ENCODE results near the gene DNM3. TPM values are rescaled to one million over a fixed set of nuclear protein-coding genes. Genes with fewer than 3 reads are reported as not detected.

Gene DNM3
- total and polyA plus RNA-seq, 2 donors (not counting 1 experiment from before 2014, with no cell fraction given): 1.0 to 1.3 TPM

- no peak overlapping the region for H3K9ac ChIP-seq (ENCODE audit: low read length)
- no peaks in the 10 kb centered on the region for H3K27me3 ChIP-seq (replicated peaks in 1 of 4; ENCODE audit: control extremely low read depth in 1 of 4, control insufficient read depth in 3 of 4, insufficient read depth in 4 of 4, low read length in 3 of 4)
- DNase-seq (no peak), ATAC-seq (ENCODE audit: low read depth) (no peak)
- peak overlapping the region; percentile 7 for H3K4me2 ChIP-seq (replicated peaks; ENCODE audit: low read depth, low read length, poor library complexity, severe bottlenecking)
- no peak overlapping the region for H2AFZ ChIP-seq (ENCODE audit: insufficient read depth, low read depth, low read length, poor library complexity, severe bottlenecking)
- no peaks in the 10 kb centered on the region for H3K9me3 ChIP-seq (ENCODE audit: control extremely low read depth in 1 of 3, control insufficient read depth in 2 of 3, insufficient read depth in 1 of 3, low read length in 2 of 3)
- Mint-ChIP-seq H3K4me1 (peaks cover 56% of the 10 kb centered on the region), H3K27me3 (no peaks in the 10 kb centered on the region), H3K4me3 (peak overlapping the region; percentile 35), H3K9me3 (ENCODE audit: insufficient read depth) (no peaks in the 10 kb centered on the region), H3K27ac (peak overlapping the region; percentile 80)
- H3K4me1 ChIP-seq (ENCODE audit: control insufficient read depth in 2 of 2, insufficient read depth in 2 of 2, low read length in 2 of 2): peaks cover 20 to 33% of the 10 kb centered on the region in 2 donors
- no peaks in the 10 kb centered on the region for H3K36me3 ChIP-seq (replicated peaks in 1 of 2; ENCODE audit: control extremely low read depth in 1 of 2, control insufficient read depth in 1 of 2, extremely low read depth in 1 of 2, insufficient read depth in 2 of 2, low read length in 1 of 2)
- POLR2A ChIA-PET: interaction anchor here (1.1 kb wide), 1 partner anchor 12 kb away, joined by 3 read pairs; no protein-coding TSS in a partner anchor
- intact Hi-C loops (cut with micrococcal nuclease): loop anchor here (5.0 kb wide), 1 partner anchor 47 kb away; no protein-coding TSS in a partner anchor
- peak overlapping the region; percentile 23 to 39 for H3K27ac ChIP-seq (ENCODE audit: low read length in 2 of 2)
- CTCF ChIA-PET: interaction anchor here (0.5 to 2.4 kb wide), 5 partner anchors 12 to 929 kb away, joined by 3 to 9 read pairs (median 4); no protein-coding TSS in a partner anchor
- no peaks in the 10 kb centered on the region for H3K79me2 ChIP-seq (ENCODE audit: control insufficient read depth, insufficient read depth, low read length)
- TF ChIP-seq, protein P1, sequence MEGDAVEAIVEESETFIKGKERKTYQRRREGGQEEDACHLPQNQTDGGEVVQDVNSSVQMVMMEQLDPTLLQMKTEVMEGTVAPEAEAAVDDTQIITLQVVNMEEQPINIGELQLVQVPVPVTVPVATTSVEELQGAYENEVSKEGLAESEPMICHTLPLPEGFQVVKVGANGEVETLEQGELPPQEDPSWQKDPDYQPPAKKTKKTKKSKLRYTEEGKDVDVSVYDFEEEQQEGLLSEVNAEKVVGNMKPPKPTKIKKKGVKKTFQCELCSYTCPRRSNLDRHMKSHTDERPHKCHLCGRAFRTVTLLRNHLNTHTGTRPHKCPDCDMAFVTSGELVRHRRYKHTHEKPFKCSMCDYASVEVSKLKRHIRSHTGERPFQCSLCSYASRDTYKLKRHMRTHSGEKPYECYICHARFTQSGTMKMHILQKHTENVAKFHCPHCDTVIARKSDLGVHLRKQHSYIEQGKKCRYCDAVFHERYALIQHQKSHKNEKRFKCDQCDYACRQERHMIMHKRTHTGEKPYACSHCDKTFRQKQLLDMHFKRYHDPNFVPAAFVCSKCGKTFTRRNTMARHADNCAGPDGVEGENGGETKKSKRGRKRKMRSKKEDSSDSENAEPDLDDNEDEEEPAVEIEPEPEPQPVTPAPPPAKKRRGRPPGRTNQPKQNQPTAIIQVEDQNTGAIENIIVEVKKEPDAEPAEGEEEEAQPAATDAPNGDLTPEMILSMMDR (IDR thresholded peaks at IDR 0.05): no peak
- no peak for TF ChIP-seq EZH2 (IDR thresholded peaks at IDR 0.05; ENCODE audit: borderline replicate concordance, insufficient read depth, low read depth, low read length, poor library complexity, severe bottlenecking)
- no peak overlapping the region for H3K4me3 ChIP-seq (ENCODE audit: control extremely low read depth in 1 of 5, extremely low read depth in 1 of 5, insufficient read depth in 1 of 5, low read depth in 2 of 5, low read length in 4 of 5)
- no peaks in the 10 kb centered on the region for H4K20me1 ChIP-seq (ENCODE audit: control insufficient read depth, insufficient read depth, low read length, poor library complexity, severe bottlenecking)
- whole genome bisulfite sequencing (ENCODE audit: insufficient coverage): 80% methylated on average over 1 of the region's 5 CpGs
These were observed 513.3 kb downstream of the DNM3 start for GRCh38 chr1:172354291-172355274.

GRCh38 chr1:172356620-172357019, 515.3 kb downstream of the DNM3 start:
- Mint-ChIP-seq H3K4me3 (no peak overlapping the region), H3K4me1 (peaks cover 60% of the 10 kb centered on the region), H3K27me3 (no peaks in the 10 kb centered on the region), H3K9me3 (ENCODE audit: insufficient read depth) (no peaks in the 10 kb centered on the region), H3K27ac (peak overlapping the region; percentile 15)
- Histone ChIP-seq H3K36me3 (replicated peaks in 1 of 2; ENCODE audit: control extremely low read depth in 1 of 2, control insufficient read depth in 1 of 2, extremely low read depth in 1 of 2, insufficient read depth in 2 of 2, low read length in 1 of 2) (no peaks in the 10 kb centered on the region), H3K27ac (ENCODE audit: low read length in 2 of 2) (peak overlapping the region in 1 of 2 donors; percentile 81), H3K4me2 (replicated peaks; ENCODE audit: low read depth, low read length, poor library complexity, severe bottlenecking) (no peak overlapping the region), H3K4me1 (ENCODE audit: control insufficient read depth in 2 of 2, insufficient read depth in 2 of 2, low read length in 2 of 2) (peaks cover 40 to 51% of the 10 kb centered on the region in 2 donors), H2AFZ (ENCODE audit: insufficient read depth, low read depth, low read length, poor library complexity, severe bottlenecking) (no peak overlapping the region), H3K9ac (ENCODE audit: low read length) (no peak overlapping the region), H3K9me3 (ENCODE audit: control extremely low read depth in 1 of 3, control insufficient read depth in 2 of 3, insufficient read depth in 1 of 3, low read length in 2 of 3) (no peaks in the 10 kb centered on the region), H4K20me1 (ENCODE audit: control insufficient read depth, insufficient read depth, low read length, poor library complexity, severe bottlenecking) (no peaks in the 10 kb centered on the region), H3K79me2 (ENCODE audit: control insufficient read depth, insufficient read depth, low read length) (no peaks in the 10 kb centered on the region), H3K27me3 (replicated peaks in 1 of 4; ENCODE audit: control extremely low read depth in 1 of 4, control insufficient read depth in 3 of 4, insufficient read depth in 4 of 4, low read length in 3 of 4) (no peaks in the 10 kb centered on the region), H3K4me3 (ENCODE audit: control extremely low read depth in 1 of 5, extremely low read depth in 1 of 5, insufficient read depth in 1 of 5, low read depth in 2 of 5, low read length in 4 of 5) (no peak overlapping the region)
- TF ChIP-seq, protein P1 (IDR thresholded peaks at IDR 0.05): no peak
- TF ChIP-seq EZH2 (IDR thresholded peaks at IDR 0.05; ENCODE audit: borderline replicate concordance, insufficient read depth, low read depth, low read length, poor library complexity, severe bottlenecking): no peak
- ATAC-seq (ENCODE audit: low read depth): no peak
- ChIA-PET POLR2A (no interaction called here), CTCF (interaction anchor here (1.6 to 2.4 kb wide), 3 partner anchors 14 to 264 kb away, joined by 5 to 9 read pairs (median 8); no protein-coding TSS in a partner anchor)
- DNase-seq: no peak
- intact Hi-C loops (cut with micrococcal nuclease): no loop called here
